ENCODE data around the gene KLHL3. TPM values are rescaled to one million over a fixed set of nuclear protein-coding genes. Genes with fewer than 3 reads are reported as not detected.
A peak's percentile ranks its signal among the peaks of the same experiment; 100 is the strongest.
"Not testable (repeated sequence)": the region's sequence is repeated elsewhere in the genome, so short reads cannot be mapped to it uniquely, and the experiment has no call there.

The KLHL3 gene
- 1.5 and 2.2 TPM in 2 replicates for total RNA-seq

DNA sequence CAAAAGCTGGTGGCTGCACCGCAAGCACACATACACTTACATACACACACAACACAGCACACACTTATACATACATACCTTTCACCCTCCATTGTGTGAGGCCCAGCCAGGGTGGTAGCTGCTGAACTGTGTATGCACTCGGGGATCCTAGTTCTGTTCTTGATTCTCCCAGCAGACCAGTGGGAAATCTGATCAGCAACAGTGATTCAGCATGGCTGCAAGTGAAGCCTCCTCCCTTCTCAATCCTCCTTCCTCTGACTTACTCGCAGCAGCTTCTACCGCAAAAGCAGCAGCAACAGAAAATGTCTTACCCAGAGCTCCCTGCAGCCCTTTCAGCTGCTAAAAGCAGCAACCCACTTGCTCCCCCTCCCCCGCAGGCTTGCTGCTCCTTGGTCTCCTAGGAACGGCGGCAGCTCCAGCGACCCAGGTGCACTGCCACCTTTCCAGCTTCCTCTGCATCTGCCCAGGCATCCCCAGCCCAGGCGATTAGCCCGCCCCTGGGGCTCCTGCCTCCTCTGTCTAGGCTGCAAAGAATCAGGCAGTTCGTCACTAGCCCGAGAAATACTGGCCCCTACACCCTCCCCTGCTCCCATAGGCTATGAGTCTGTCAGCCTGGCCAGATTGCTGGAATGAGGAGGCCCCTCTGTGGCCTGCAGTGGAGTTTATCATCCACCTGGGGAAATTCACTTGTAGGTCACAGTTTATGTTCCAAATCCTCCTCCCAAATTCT is at the start of gene KLHL3:
Gene KLHL3, minus strand, starts transcription at position 535 of the 730 bp plus-strand sequence. Its CDS starts 443 bp downstream, at position 92.
- intact Hi-C loops (cut with micrococcal nuclease) = loop anchor here (1.0 kb wide), 1 partner anchor 39 kb away; no protein-coding TSS in a partner anchor
- peaks cover 3% of the 10 kb centered on the region for H3K36me3 Mint-ChIP-seq (ENCODE audit: low read depth)
- H3K9me3 Mint-ChIP-seq = peaks cover 4% of the 10 kb centered on the region
- H3K4me1 Mint-ChIP-seq = peaks cover 6% of the 10 kb centered on the region
- H3K27me3 Mint-ChIP-seq = peaks cover 3% of the 10 kb centered on the region
- H3K27ac Mint-ChIP-seq = no peak within 1 kb of the TSS
- no peak within 1 kb of the TSS for H3K4me3 Mint-ChIP-seq
- peak; percentile 78 for DNase-seq

GRCh38 chr5:137782984-137783536 is 47.2 kb upstream of the KLHL3 start:
- Mint-ChIP-seq H3K4me1 (no peaks in the 10 kb centered on the region), H3K36me3 (ENCODE audit: low read depth) (no peaks in the 10 kb centered on the region), H3K27ac (no peak overlapping the region), H3K9me3 (peaks cover under 1% of the 10 kb centered on the region), H3K27me3 (peaks cover 27% of the 10 kb centered on the region), H3K4me3 (no peak overlapping the region)
- intact Hi-C loops (cut with micrococcal nuclease) = no loop called here
- DNase-seq = no peak

GRCh38 chr5:137782055-137782454 is 46.2 kb upstream of the KLHL3 start:
- Mint-ChIP-seq H3K4me3 (no peak overlapping the region), H3K27ac (no peak overlapping the region), H3K27me3 (peaks cover 21% of the 10 kb centered on the region), H3K36me3 (ENCODE audit: low read depth) (no peaks in the 10 kb centered on the region), H3K4me1 (no peaks in the 10 kb centered on the region), H3K9me3 (no peaks in the 10 kb centered on the region)
- intact Hi-C loops (cut with micrococcal nuclease) = no loop called here
- no peak for DNase-seq

DNA sequence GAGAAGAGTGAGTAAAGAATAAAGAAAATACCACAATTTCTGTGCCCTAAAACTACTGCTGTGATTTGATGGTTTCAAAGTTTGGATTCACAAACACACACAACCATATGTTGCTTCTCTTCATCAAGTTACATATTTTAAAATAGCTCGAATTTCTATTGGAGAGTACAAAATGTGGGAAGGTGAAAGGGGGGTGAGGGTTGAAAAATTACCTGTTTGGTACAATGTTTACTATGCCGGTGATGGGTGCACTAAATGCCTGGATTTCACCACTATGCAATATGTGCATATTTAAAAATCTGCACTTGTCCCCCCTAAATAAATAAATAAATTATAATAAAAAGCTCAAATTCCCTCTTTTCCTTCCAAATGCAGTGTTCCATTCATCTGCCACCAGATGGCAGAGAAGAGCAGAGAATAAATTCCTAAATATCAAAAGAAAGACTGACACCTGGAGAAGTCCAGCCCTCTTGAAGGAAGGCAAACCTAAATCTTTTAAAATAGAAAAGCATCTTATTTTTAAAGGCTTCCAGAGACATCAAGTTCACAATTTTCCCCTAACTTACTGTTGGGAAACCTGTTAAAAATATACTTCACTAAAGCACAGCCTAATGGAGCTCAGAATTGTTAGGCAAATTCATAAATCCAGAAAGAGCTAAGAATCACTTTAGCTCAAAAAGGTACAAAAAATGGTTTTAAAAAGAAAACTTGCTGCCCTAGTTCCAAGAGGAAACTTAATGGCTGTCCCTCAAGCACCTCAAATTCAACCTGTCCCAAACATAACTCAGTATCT is 43.1 kb upstream of the KLHL3 start:
- Mint-ChIP-seq H3K4me3 (no peak overlapping the region), H3K4me1 (no peaks in the 10 kb centered on the region), H3K36me3 (ENCODE audit: low read depth) (no peaks in the 10 kb centered on the region), H3K9me3 (no peaks in the 10 kb centered on the region), H3K27ac (no peak overlapping the region), H3K27me3 (peaks cover 8% of the 10 kb centered on the region)
- intact Hi-C loops (cut with micrococcal nuclease) = loop anchor here (1.0 to 2.0 kb wide), 2 partner anchors 289 to 354 kb away; no protein-coding TSS in a partner anchor
- no peak for DNase-seq

GRCh38 chr5:137767937-137768336 is 32.0 kb upstream of the KLHL3 start:
- H3K9me3 Mint-ChIP-seq; H3K4me3 Mint-ChIP-seq; H3K4me1 Mint-ChIP-seq; H3K27ac Mint-ChIP-seq; H3K36me3 Mint-ChIP-seq (ENCODE audit: low read depth); DNase-seq; intact Hi-C loops (cut with micrococcal nuclease): not testable (repeated sequence)
- H3K27me3 Mint-ChIP-seq = peaks cover 15% of the 10 kb centered on the region

DNA sequence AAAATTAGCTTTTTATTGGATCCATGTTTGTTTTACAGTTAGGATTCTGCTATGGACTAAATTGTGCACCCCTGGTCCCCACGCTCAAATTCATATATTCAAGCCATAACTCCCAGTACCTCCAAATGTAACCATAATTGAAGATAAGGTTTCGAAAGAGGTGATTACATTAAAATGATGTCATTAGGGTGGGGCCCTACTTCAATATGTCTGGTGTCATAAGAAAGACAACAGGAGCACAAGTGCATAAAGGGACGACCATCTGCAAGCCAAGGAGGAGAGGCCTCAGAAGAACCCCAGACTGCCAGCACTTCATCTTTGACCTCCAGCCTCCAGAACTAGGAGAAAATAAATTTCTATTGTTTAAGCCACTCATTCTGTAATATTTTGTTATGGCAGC is 25.7 kb upstream of the KLHL3 start:
- H3K36me3 Mint-ChIP-seq (ENCODE audit: low read depth) = no peaks in the 10 kb centered on the region
- H3K27me3 Mint-ChIP-seq = peaks cover 12% of the 10 kb centered on the region
- no peak overlapping the region for H3K27ac Mint-ChIP-seq
- H3K4me1 Mint-ChIP-seq = peaks cover 1% of the 10 kb centered on the region
- H3K4me3 Mint-ChIP-seq = no peak overlapping the region
- intact Hi-C loops (cut with micrococcal nuclease) = no loop called here
- no peak for DNase-seq
- no peaks in the 10 kb centered on the region for H3K9me3 Mint-ChIP-seq

DNA sequence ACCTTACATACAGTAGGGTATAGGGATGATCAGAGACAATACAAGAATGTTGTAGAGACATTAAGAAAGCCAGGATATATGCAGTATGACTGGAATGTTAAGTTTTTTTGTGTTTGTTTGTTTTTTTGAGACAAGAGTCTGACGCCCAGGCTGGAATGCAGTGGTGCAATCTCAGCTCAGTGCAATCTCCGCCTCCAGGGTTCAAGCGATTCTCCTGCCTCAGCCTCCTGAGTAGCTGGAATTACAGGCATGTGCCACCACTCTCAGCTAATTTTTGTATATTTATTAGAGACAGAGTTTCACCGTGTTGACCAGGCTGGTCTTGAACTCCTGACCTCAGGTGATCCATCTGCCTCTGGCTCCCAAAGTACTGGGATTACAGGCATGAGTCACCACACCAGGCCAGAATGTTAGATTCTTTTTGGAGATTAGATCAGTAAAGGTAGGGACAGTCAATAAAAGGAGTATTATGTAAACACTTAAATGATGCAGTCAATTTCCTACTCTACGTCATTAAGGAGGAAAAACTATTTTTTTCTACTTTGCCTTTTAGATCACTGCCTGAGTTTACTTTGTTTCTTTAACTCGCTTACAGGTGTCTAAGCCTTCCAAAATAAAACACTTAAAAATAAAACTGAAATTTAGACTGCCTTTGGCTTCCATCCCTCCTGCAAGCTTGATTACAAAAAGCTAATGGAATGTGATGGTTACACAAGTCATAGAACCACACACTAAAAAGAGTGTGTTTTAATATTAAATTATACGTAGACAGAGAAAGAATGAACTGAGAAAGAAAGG is 25.0 kb upstream of the KLHL3 start:
- H3K27ac Mint-ChIP-seq = no peak overlapping the region
- intact Hi-C loops (cut with micrococcal nuclease) = no loop called here
- H3K4me3 Mint-ChIP-seq = no peak overlapping the region
- DNase-seq = no peak
- H3K36me3 Mint-ChIP-seq (ENCODE audit: low read depth) = peaks cover 3% of the 10 kb centered on the region
- H3K27me3 Mint-ChIP-seq = peaks cover 14% of the 10 kb centered on the region
- peaks cover 2% of the 10 kb centered on the region for H3K9me3 Mint-ChIP-seq
- peaks cover 1% of the 10 kb centered on the region for H3K4me1 Mint-ChIP-seq

DNA sequence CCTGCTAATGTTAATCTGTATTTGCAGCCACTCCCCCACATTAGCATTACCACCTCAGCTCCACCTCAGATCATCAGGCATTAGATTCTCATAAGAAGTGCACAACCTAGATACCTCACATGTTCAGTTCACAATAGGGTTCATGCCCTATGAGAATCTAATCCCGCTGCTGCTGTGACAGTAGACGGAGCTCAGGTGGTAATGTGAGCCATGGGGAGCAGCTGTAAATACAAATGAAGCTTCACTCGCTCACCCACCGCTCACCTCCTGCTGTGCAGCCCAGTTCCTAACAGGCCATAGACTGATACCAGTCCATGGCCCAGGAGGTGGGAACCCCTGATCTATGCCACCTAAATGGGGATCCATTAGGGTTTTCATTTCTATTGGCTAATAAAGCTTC is 24.4 kb upstream of the KLHL3 start:
- DNase-seq = no peak
- intact Hi-C loops (cut with micrococcal nuclease) = no loop called here
- Mint-ChIP-seq H3K9me3 (peaks cover 5% of the 10 kb centered on the region), H3K4me3 (no peak overlapping the region), H3K27ac (no peak overlapping the region), H3K4me1 (peaks cover 2% of the 10 kb centered on the region), H3K36me3 (ENCODE audit: low read depth) (peaks cover 3% of the 10 kb centered on the region), H3K27me3 (peaks cover 14% of the 10 kb centered on the region)

DNA sequence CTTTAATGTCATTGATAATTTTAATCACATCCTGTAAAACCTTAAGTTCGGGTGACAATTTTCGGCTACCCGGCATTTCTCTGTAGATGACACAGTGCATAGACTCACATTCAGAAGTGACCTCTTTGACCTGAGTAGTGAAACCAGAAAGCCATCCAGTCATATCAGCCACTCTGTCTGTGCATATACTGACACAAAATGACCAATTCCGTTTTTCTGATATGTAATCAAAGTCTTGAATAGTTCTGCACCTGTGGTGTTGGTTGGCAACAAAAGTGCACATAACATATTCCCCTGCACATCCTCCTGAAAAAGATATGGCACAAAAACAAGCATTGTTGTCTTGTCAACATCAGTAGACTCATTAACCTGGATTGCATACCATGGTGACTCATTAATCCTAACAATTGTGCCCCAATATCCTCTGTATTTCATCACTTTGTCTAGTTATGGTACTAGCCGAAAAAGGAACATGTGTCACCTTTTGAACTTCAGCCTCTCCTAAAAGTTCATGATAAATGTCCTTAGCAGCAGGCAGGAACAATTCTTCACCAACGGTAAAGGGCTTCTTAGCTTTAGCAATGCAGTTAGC is 22.9 kb upstream of the KLHL3 start:
- peaks cover 7% of the 10 kb centered on the region for H3K4me1 Mint-ChIP-seq
- peaks cover 5% of the 10 kb centered on the region for H3K9me3 Mint-ChIP-seq
- intact Hi-C loops (cut with micrococcal nuclease) = loop anchor here (10.0 kb wide), 2 partner anchors 576 to 706 kb away; partner anchors contain the start of genes CDC25C, EGR1 and FAM53C
- H3K36me3 Mint-ChIP-seq (ENCODE audit: low read depth) = peaks cover 8% of the 10 kb centered on the region
- no peak overlapping the region for H3K27ac Mint-ChIP-seq
- no peak for DNase-seq
- H3K27me3 Mint-ChIP-seq = peaks cover 12% of the 10 kb centered on the region
- no peak overlapping the region for H3K4me3 Mint-ChIP-seq

GRCh38 chr5:137758121-137758520 is 22.2 kb upstream of the KLHL3 start:
- H3K4me3 Mint-ChIP-seq = no peak overlapping the region
- intact Hi-C loops (cut with micrococcal nuclease) = loop anchor here (10.0 kb wide), 2 partner anchors 577 to 707 kb away; partner anchors contain the start of genes CDC25C, EGR1 and FAM53C

GRCh38 chr5:137757634-137758033 is 21.7 kb upstream of the KLHL3 start:
- Mint-ChIP-seq H3K4me1 (peaks cover 7% of the 10 kb centered on the region), H3K4me3 (no peak overlapping the region), H3K9me3 (peaks cover 5% of the 10 kb centered on the region), H3K36me3 (ENCODE audit: low read depth) (peaks cover 19% of the 10 kb centered on the region), H3K27ac (no peak overlapping the region), H3K27me3 (peaks cover 11% of the 10 kb centered on the region)
- no peak for DNase-seq
- intact Hi-C loops (cut with micrococcal nuclease) = loop anchor here (10.0 kb wide), 2 partner anchors 577 to 707 kb away; partner anchors contain the start of genes CDC25C, EGR1 and FAM53C

More at GRCh38 chr5:137758121-137758520, 22.2 kb upstream of the KLHL3 start:
- H3K36me3 Mint-ChIP-seq (ENCODE audit: low read depth) = peaks cover 15% of the 10 kb centered on the region
- peaks cover 5% of the 10 kb centered on the region for H3K9me3 Mint-ChIP-seq
- DNase-seq = no peak
- peaks cover 11% of the 10 kb centered on the region for H3K27me3 Mint-ChIP-seq
- peaks cover 7% of the 10 kb centered on the region for H3K4me1 Mint-ChIP-seq
- H3K27ac Mint-ChIP-seq = no peak overlapping the region

GRCh38 chr5:137754961-137755762 is 19.3 kb upstream of the KLHL3 start:
- H3K9me3 Mint-ChIP-seq = peaks cover 5% of the 10 kb centered on the region
- DNase-seq = no peak
- intact Hi-C loops (cut with micrococcal nuclease) = loop anchor here (1.0 to 10.0 kb wide), 10 partner anchors 12 to 788 kb away; partner anchors contain the start of genes BRD8, CDC25C, EGR1 and ETF1
- peaks cover 26% of the 10 kb centered on the region for H3K4me1 Mint-ChIP-seq
- peak overlapping the region; percentile 93 for H3K4me3 Mint-ChIP-seq
- peaks cover 9% of the 10 kb centered on the region for H3K27me3 Mint-ChIP-seq
- peak overlapping the region; percentile 100 for H3K27ac Mint-ChIP-seq
- peaks cover 41% of the 10 kb centered on the region for H3K36me3 Mint-ChIP-seq (ENCODE audit: low read depth)
